OCI-M1 (cell line): Measurements from ENCODE around the gene DIP2C.

Experiments used
- DNase-seq: peaks from one replicate; lab custom pipeline; 2025; lab: John Stamatoyannopoulos, UW

DIP2C gene

GRCh38 chr10:625751-626711 is 63.4 kb downstream of the DIP2C start:
- DNase-seq: no peak

DNA sequence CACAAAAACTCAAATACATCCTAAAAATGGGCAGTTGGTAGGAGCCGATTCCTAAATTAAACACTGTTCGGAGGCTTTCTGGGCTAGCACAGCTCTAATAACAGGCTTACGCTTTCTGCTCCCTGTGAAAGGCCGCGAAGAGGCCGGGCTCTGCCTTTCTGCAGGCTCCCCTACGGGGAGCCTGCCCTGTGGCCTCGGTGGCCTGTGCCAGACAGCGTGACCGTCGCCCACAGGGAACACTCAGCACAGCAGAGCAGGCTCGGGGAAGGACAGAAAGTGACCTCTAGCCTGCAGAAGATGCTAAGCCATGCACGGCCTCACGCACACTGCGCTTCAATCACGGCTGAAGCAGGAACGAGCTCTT is 64.2 kb downstream of the DIP2C start:
- no peak for DNase-seq

DNA sequence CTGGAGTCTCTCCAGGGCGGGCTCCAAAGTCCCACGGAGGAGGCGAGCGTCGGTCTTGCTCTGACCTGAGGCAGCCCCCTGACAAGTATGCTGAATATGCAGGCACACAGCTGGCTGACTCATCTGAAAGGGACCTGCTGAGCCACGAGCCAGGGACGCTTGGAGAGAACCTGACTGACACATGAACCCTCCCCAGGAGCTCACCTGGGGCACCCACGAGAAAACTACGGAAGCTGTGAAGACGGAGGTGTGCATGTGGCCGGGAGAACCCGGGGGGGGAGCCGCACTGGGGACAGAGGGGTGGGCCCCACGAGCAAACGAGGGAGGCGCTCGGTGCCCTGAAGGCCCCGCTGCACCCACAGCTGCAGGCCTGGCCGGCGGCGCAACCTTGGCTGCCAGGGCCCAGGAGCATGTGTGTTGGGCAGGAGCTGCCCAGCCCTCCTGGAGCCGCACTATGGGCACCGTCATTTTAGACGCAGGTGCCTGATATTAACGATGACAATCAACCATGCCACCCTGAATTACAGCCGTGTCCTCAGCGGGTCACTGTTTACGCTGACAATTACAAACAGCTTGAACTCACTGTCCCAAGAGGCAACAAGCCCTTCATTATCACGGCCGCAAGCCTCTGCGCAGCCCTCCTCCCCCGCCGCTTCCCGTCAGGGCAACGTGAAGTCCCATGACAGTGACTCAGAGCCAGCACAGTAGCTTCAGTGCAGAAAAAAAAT is 64.7 kb downstream of the DIP2C start:
- peak; percentile 70 for DNase-seq

- DNase-seq: no peak
Measured at GRCh38 chr10:624312-624604, 65.2 kb downstream of the DIP2C start.

DNA sequence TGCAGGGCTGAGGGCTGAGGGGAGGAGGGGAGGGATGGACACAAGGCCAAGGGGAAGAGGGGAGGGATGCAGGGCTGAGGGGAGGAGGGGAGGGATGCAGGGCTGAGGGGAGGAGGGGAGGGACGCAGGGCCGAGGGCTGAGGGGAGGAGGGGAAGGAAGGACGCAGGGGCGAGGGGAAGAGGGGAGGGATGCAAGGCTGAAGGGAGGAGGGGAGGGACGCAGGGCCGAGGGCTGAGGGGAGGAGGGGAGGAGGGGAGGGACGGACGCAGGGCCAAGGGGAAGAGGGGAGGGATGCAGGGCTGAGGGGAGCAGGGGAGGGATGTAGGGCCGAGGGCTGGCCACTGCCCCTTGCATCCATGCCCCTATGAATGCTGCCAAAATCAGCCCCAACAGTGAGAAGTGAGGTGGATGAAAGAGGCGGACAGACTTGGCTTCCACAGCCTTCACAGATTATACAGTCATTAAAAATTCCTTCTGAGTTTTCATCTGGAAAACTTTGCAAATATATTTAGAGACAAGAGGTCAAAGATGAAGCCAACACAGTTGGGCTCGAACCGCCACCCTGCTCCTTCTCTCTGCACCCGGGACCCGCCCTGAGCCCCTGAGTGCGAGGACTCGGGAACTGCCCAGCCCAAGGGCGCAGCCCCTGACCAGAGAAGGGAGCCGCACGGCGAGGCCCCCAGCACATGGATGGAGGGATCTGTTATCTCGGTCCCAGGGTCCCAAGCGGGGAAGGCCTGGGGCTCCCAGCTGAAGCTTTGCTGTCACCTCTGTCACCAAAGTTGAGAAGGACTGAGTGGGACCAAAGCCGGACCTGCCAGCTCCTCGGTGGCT is 65.8 kb downstream of the DIP2C start:
- DNase-seq: no peak

GRCh38 chr10:623014-623413 is 66.5 kb downstream of the DIP2C start:
- no peak for DNase-seq

DNA sequence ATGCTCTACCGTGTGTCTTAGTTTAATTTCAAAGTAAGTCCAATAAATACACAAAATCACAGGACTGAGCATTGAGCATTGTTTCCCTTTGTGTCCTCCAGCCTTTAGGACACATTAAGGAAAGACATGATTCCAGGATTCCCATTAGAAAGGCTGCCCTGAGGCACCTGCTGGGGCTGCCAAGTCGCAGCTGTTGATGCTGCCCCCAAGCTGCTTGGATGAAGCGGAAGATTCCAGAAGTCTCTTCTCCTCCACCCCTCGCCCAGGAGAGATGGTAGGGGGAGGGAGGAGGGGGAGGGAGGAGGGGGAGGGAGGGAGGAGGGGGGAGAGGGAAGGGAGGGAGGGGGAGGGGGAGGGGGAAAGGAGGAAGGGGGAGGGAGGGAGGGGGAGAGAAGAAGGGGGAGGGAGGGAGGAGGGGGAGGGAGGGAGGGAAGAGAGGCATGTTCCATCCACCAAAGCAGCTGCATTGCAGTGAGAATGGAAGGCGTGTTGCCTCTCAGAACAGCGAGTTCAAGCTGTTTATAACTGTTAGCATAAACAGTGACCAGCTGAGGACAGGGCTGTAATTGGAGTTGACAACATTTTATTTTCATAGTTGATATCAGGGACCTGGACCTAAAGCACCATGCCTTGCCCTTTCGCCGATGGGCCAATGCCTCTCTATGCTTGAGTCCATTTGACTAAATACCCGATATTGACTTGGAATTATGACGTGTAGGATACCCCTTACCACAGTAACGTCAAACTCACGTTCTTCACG is 67.3 kb downstream of the DIP2C start:
- DNase-seq: no peak

GRCh38 chr10:621513-621912 is 68.0 kb downstream of the DIP2C start:
- DNase-seq: no peak

DNA sequence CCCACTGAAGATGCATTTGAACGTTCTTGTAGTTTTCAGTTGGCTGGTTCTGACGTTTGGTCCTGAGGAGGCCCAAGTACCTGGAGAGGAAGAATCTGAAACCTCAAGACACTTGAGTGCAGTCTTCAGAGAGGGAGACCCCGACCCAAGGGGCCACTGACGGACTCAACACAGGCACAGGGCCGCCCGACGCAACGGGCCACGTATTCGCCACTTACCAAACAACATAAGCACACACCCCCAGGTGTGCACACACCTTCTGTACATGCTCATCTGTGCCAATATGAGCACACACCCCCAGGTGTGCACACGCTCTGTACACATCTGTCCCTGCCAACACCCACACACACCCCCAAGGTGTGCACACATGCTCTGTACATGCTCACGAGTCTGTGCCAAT is 68.5 kb downstream of the DIP2C start:
- no peak for DNase-seq

GRCh38 chr10:620417-620816 is 69.1 kb downstream of the DIP2C start:
- peak; percentile 72 for DNase-seq

DNA sequence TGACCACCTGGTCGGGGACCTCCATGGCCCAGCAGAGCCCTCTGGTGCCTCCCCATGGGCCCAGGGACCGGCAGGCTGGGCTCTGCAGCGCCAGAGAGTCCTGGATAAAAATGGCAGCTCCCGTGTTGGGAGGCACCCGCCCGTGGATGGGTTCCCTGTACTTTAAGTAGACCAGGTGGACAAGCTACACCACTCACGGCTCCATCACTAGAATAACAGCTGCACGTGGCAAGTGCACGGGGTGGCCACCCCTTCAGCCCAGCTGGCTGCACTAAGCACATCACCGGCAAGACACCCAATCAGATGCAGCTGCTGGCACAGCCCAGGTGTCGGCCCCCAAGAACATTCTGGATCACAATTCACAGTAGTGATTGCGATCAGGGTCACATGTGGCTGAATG is 69.8 kb downstream of the DIP2C start:
- no peak for DNase-seq

DNA sequence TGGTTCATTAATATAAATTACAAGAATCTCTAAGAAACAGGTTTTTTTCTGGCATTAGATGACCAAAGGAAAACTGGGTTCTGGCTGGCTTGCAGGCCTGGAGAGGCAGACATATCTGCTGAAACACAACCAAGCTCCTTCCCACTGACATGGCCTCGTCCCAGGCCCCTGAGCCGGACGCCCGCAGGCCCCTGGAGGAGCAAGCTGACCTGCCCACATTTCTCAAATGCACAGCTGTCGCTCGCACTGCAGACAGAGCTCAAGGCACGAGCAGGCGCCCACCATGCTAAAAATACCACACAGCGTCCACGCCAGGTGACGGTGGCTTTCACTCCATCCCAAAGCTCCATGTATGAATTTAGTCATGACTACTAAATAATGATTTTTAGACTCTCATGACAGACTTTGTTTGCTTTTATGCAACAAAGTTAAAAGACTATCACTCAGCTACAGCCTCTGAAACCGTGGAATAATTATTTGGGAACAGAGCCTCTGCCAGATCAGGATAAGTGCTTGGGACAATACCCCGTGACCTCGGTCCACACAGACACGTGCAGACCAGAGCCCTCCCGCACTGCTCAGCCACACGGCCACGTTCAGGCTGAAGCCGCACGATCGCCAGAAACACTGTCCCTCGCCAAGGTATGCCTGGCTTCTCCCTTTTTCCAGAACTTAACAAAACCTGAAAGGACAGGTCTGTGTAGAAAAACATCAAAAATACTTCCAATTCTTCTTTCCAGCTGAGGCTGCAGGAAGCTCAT is 71.1 kb downstream of the DIP2C start:
- no peak for DNase-seq

GRCh38 chr10:617471-617870 is 72.0 kb downstream of the DIP2C start:
- DNase-seq: no peak

- no peak for DNase-seq
Measured at GRCh38 chr10:615583-616152, 73.8 kb downstream of the DIP2C start.

DNA sequence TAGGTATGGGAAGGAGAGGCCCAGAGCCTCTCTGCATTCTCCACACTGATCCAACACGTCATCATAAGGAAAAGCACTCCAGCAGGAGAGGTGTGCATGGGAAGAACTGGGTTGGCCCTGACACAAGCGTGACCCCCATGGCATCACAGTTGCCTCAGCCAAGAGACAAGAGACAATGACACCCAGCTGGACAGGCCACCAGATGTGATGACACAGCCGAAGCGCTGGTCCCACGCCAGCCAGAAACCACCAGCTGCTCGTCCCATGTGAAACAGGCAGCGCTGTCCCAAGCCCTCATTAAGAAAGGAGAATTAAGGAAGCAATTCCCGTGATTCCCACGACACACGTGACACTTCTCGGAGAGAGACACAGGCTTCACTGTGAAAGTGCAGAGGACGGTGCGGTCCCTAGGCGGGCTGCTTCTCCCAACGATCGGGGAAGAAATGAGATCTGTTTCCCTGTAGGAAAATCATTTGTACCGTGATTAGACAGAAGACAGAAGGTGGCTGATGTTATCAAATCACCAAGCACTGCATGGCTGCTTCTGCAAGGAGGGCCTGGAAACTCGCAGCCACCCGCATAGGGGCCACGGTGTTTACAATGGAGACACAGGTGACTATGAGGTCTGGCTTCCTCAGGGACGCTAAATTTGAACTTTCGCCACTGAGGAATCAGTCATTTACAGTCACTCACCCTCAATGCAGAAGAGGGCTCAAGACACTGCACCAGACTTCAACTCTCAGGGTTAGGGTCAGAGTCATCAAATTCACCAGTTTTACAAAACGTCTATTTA is 74.5 kb downstream of the DIP2C start:
- no peak for DNase-seq

DNA sequence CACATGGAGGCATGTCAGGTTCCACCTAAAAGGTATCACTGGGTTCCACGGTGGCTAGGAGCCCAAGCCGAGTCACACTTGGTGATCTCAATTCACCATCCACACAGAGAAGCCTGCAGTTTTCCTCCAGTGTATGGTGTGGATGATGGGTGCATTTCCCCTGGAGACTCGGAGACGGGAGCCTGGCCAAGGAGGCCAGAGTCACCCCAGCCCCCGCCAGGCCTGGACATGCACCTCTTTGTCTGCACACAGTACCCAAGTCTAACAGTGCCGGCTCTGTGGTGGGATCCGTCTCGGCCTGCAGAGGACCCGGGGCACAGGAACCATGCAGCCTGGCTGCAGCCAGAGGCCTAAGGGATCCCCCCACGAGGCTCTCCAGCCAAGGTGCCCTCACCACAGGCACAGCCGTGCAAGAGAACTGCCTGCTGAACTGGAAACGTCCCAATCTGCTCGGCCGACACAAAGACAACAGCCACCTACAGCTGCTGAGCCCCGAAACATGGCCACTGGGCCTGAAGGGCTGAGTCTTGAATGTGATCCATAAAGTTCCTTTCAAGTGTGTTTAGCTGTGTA is 75.2 kb downstream of the DIP2C start:
- DNase-seq: no peak

DNA sequence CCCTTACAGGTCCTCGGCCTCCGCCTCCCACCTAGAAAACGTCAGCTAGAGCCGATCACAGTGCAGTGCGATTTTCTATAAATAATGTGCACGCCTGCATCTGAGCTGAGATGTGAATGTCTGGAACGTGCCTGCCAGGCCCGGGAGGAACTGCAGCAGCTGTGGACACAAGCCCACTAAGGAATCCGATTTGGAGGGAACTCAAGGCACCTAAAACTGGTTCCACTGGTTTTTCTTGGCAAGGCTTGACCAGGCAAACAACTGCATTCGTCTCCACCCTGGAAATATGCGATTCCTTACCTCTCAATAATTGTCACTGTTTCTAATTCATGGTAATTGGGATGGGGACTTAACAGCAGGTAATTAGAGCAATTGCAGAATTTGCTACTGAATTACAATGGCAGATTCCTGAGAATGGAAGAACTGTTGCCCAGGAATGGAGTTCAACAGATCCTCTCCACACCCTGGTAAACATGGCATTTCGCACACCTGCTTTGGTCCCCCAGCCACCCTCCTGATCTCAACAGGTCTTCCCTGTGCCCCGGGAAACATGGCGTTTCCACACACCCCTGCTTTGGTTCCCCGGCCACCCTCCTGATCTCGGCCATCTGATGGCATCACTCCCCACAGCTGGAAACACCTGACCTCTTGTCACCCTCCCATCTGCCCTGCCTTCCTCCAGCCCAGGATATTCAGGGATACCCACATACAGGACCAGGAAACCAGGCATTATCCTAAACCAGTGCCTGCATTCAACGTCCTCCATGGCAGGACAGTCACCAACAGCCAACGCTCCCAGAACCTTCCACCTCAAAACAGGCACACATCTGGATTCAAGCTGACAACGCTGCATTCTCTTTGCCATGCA is 76.0 kb downstream of the DIP2C start:
- DNase-seq: no peak

GRCh38 chr10:612696-613095 is 76.8 kb downstream of the DIP2C start:
- DNase-seq: no peak
